GM21447 (cell line): ENCODE measurements around the gene PITPNM3.

Experiments
- ATAC-seq: cut with Tn5 transposase; IDR thresholded peaks from one replicate; pipeline ENCODE4 v1.9.1; 2021; ENCODE audit not compliant: unreplicated experiment

The PITPNM3 gene

GRCh38 chr17:6554342-6554741 is 2.0 kb downstream of the PITPNM3 start:
- no peak for ATAC-seq

GRCh38 chr17:6551869-6552531 is 4.4 kb downstream of the PITPNM3 start:
- no peak for ATAC-seq

DNA sequence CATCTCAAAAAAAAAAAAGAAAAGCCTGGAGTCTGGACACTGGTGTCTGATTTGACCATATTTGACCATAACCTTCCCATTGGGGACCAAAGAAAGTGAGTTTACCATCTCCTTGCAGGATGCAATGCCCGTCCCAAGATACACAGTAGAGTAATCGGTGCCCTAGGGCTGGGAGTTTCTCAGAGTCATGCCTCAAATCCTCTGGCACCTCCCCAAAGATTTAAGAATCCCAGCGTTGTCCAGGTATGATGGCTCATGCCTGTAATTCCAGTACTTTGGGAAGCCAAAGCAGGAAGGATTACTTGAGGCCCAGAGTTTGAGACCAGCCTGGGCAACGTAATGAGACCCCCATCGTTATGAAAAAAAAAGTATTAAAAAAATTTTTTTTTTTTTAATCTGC is 5.0 kb downstream of the PITPNM3 start:
- no peak for ATAC-seq

DNA sequence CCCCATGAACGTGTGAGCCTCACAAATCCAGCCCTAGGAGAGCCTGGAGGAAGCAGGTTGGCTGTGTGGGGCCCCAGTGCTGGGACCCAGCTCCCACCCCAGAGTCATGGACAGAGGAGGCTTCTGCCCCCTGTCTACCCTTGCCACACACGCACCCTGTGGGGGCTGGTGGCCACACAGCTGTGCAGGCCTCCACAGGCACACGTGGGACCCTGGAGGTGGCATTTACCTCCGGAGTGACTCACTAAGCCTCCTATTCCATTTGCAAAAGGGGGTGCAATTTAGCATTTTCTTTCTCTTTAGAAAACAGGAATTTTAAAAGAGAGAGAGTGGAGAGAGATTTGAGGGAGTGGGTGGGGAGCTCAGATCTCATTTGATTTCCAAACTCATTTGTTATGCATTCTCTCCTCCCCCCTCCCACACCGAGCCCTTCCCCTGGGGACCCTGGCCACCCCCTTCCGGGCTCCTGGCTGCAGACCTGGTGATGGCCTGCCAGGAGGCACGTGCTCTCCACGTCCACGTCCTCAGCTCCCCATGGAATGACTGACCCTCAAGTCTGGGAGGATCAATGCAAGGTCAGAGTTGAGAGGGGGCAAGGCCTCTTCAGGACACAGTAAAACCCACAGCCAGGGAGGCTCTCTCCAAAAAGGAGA is 6.8 kb downstream of the PITPNM3 start:
- no peak for ATAC-seq

- ATAC-seq, result peak; percentile 65
Measured at GRCh38 chr17:6548578-6549330, 7.6 kb downstream of the PITPNM3 start.

DNA sequence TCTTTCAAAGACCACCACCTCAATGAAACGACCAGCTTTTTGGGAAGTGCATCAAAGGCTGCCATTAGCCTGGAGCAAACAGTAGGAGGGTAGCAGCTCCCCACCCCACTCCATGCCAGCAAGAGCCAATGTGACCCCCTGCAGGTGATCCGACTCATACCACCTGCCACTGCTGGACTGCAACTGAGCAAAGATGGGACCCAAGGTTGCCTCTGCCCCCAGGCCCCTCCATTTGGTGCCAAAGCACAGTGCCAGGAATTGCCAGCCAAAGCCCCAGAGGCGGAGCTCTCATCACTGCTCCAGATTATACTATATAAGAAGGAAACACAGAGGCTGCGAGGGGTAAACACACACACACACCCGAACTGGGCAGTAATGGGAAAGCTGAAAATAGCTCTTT is 8.3 kb downstream of the PITPNM3 start:
- no peak for ATAC-seq

GRCh38 chr17:6547336-6547735 is 9.0 kb downstream of the PITPNM3 start:
- ATAC-seq, result no peak

DNA sequence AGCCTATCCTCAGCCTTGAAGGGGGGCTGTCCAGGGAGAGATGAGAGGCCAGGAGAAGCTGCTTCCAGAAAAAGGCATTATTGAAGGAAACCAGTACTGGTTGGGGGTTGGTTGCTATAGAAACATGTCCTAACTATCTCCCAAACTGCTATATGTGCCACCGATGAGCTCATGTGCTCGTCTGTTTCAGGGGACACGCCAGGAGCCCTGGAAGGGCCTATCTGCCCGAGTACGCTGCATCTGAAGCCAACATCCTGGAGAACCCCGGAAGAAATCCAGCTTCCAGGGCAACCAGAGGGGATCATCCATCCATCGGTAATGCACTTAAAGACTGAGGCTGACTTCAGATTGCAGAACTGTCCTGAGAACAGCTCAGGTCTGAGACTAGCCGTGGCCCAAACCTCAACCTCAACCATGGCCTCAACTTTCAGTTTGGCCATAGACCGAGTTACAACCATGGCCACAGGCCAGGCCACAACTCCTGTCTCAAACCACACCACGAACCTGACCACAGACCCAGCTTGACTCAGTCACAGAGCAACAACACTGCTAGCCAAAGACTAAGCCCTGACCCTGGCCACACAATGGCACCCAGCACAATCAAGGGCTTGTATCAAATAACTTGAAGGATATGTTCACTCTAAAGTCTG is 10.2 kb downstream of the PITPNM3 start:
- ATAC-seq, result no peak

- no peak for ATAC-seq
Measured at GRCh38 chr17:6545291-6545690, 11.1 kb downstream of the PITPNM3 start.

GRCh38 chr17:6544011-6544370 is 12.4 kb downstream of the PITPNM3 start:
- no peak for ATAC-seq

- ATAC-seq, result no peak
Measured at GRCh38 chr17:6543079-6544010, 13.0 kb downstream of the PITPNM3 start.

DNA sequence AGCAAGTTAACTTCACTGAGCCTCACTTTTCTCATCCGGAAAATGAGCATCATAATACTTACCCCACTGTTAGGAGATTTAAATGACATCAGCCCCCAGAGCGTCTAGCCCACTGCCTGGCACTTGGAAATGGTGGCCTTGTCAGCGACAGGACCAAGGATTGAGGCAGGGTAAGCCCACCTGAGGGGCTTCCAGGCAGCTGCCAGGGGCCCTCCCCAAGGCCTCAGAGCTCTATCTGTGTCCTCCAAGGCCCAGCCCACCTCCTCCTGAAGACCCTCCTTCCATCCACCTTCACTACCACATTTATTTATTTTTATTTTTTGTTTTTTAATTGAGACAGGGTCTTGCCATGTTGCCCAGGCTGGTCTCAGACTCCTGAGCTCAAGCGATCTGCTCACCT is 13.8 kb downstream of the PITPNM3 start:
- no peak for ATAC-seq

- no peak for ATAC-seq
Measured at GRCh38 chr17:6541886-6542285, 14.5 kb downstream of the PITPNM3 start.

DNA sequence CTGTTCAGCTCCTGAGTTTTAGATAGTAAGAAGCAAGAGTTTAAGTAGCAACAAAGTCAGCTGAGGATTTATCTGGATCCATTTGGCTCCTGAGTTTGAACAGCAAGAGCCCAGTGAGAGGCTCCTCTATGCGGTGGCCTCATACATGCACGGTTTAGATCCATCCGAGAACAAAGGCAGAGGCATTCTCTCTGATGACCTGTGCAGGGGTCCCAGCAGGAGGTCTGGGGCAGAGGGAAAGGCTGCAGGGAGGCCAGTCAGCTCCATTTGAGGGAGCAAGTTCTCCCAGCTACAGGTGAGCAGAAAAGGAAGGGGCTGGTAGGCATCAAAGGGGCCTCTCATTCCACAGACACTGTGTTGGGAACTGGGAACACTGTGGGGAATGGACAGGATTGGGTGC is 16.5 kb downstream of the PITPNM3 start:
- ATAC-seq, result no peak

DNA sequence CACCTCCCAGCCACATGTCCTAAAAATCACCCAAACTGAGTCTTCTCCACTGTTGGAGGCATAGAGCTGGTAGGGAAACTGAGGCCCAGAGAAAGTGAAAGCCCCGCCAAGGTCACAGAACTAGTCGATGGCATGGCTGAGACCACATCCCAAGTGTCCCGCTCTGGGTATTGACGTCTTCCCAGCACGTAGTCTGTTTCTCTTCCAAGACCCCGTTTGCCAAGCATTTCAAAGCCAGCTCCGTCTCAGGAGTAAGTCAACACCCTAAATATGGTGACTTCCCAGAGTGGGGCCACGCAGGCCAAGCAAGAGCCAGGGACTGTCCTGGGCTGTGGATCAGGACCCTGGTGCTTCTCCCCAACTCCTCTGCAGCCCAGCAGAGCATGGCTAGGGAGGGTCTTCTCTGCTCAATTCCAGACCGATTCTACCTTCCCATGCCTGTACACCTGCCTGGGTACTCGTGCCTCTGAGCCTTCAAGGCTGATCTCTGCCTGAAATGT is 19.7 kb downstream of the PITPNM3 start:
- no peak for ATAC-seq

- no peak for ATAC-seq
Measured at GRCh38 chr17:6536053-6536452, 20.3 kb downstream of the PITPNM3 start.

DNA sequence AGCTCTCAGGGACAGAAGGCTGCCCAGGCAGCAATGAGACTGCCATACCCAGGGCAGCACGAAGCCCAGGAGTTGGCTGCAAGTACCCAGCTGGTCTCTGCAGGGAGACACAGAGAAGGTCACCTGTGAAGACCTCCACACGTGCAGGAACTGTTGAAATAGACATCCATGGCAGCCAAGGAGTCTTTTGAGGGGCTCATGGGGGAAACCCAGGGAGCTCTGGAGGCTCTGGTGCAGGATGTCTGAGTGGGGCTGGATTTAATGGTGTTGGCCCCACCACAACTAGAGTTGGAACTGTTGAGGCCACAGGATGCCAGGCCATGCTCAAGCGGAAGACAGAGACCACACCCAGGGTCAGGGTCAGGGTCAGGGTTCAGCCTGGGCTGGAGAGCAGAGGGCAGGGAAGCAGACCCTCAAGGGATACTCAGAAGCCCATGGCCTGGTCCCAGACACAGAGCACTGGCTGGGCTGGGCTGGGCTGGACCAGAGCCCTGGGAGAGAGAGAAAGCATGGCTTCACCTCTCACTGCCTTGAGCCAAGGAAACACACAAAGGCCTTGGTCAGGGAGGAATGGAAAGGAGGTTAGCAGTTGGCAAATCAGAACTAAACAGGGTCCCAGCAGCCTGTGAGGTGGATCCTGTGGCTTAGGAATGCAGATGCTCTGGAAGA is 21.4 kb downstream of the PITPNM3 start:
- ATAC-seq, result no peak

GRCh38 chr17:6532441-6532885 is 23.9 kb downstream of the PITPNM3 start:
- no peak for ATAC-seq

DNA sequence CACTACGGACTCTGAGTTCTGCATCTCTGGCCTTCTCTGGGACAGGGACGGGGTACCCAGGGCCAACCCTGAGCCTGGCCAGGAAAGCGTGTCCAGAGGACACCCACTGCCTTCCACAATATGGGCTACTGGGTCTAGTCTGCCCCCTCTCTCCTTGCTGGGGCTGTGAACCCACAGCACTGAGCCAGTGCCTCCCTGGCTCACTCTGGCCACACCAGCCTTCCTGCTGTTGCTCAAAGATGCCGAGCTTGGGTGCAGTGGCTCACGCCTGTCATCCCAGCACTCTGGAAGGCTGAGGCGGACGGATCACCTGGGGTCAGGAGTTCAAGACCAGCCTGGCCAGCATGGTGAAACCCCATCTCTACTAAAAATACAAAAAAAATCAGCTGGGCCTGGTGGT is 24.8 kb downstream of the PITPNM3 start:
- no peak for ATAC-seq
